ENCODE data around the gene PCIF1. TPM values are rescaled to one million over a fixed set of nuclear protein-coding genes. Genes with fewer than 3 reads are reported as not detected.

Gene PCIF1
- total RNA-seq, 1 experiment from 2014 or later: 26.8 TPM

- Histone ChIP-seq H3K79me2 (ENCODE audit: insufficient read depth, low read length) (no peaks in the 10 kb centered on the region), H2BK12ac (ENCODE audit: insufficient read length, low read depth, low read length) (no peak overlapping the region), H3K18ac (ENCODE audit: insufficient read length, low read depth, low read length) (no peak overlapping the region), H3K23ac (ENCODE audit: insufficient read length, low read depth, low read length) (no peak overlapping the region), H4K20me1 (ENCODE audit: control insufficient read depth, insufficient read depth, insufficient read length) (no peaks in the 10 kb centered on the region), H3K9ac (ENCODE audit: extremely low read depth, insufficient read length, low read length) (no peak overlapping the region), H2AK5ac (ENCODE audit: insufficient read length, low read length) (no peak overlapping the region), H4K8ac (replicated peaks; ENCODE audit: insufficient read length, low read depth, low read length) (no peak overlapping the region), H2BK120ac (ENCODE audit: low read depth, low read length, poor library complexity, severe bottlenecking) (no peak overlapping the region), H3K14ac (ENCODE audit: insufficient read depth, low read length) (no peak overlapping the region), H3K79me1 (ENCODE audit: insufficient read depth, low read depth, low read length, poor library complexity, severe bottlenecking) (no peaks in the 10 kb centered on the region), H4K91ac (ENCODE audit: insufficient read length, low read depth, low read length) (no peak overlapping the region), H3K4me2 (ENCODE audit: insufficient read depth, insufficient read length, low read length) (no peak overlapping the region), H2BK15ac (ENCODE audit: low read depth, low read length) (no peak overlapping the region), H4K5ac (ENCODE audit: insufficient read length, low read depth, low read length) (no peak overlapping the region), H3K27ac (ENCODE audit: insufficient read length, low read depth, low read length) (no peak overlapping the region), H2BK5ac (ENCODE audit: insufficient read length, low read length) (no peak overlapping the region), H3K27me3 (ENCODE audit: insufficient read depth, low read length) (no peaks in the 10 kb centered on the region), H3K4me1 (ENCODE audit: insufficient read depth, low read length) (no peaks in the 10 kb centered on the region), H3T11ph (ENCODE audit: low read length) (no peak overlapping the region), H2BK20ac (ENCODE audit: low read depth, low read length, poor library complexity, severe bottlenecking) (no peak overlapping the region), H3K9me3 (ENCODE audit: control insufficient read depth, low read depth, low read length) (no peaks in the 10 kb centered on the region), H3K23me2 (ENCODE audit: insufficient read length, low read depth, low read length, poor library complexity, severe bottlenecking) (no peaks in the 10 kb centered on the region), H3K4ac (ENCODE audit: low read depth, low read length) (no peak overlapping the region), H3K56ac (ENCODE audit: insufficient read length, low read depth, low read length) (no peak overlapping the region), H2AFZ (ENCODE audit: low read length) (no peak overlapping the region)
- Mint-ChIP-seq H3K4me1 (peaks cover 7 to 13% of the 10 kb centered on the region in 2 experiments; a peak in 3 of 4 replicates), H3K36me3 (ENCODE audit: insufficient read depth in 1 of 3, low read depth in 3 of 3) (no peaks in the 10 kb centered on the region), H3K27me3 (ENCODE audit: low read depth) (peaks cover 6% of the 10 kb centered on the region), H3K9me3 (no peaks in the 10 kb centered on the region), H3K27ac (no peak overlapping the region), H3K4me3 (no peak overlapping the region)
- no peak for DNase-seq
- WGBS (ENCODE audit: extremely low coverage, insufficient read length, low lambda C conversion rate): no CpG with 5 or more reads among the region's 12 CpGs
- no peak for TF ChIP-seq CTCF (conservative IDR thresholded peaks at IDR 0.05)
Observed at GRCh38 chr20:45918779-45919537, 15.5 kb upstream of the PCIF1 start.
